B cell (primary cell): ENCODE measurements around the gene NOD2. TPM values are rescaled to one million over a fixed set of nuclear protein-coding genes. Genes with fewer than 3 reads are reported as not detected.

Experiments
- ATAC-seq: fragments of 200-7000 bp; cut with Tn5 transposase; one replicate; pipeline ENCODE4 v1.10.0; 2021; ENCODE audit warnings: low read depth, mild to moderate bottlenecking, moderate number of reproducible peaks, moderate library complexity
- CTCF ChIA-PET: fragments of 350-600 bp; sonication (Branson Sonifier 250); formaldehyde crosslinking; loops from one replicate; lab custom pipeline; 2021; ENCODE audit warnings: antibody characterized with exemption, inconsistent platforms; lab: Charles Lee
- POLR2A ChIA-PET: fragments of 350-600 bp; sonication (Branson Sonifier 250); formaldehyde crosslinking; loops from one replicate; lab custom pipeline; 2021; ENCODE audit warnings: antibody characterized with exemption; lab: Charles Lee
- DNase-seq: peaks from one replicate; pipeline ENCODE4 v3.0.0; 2013
- H2AFZ ChIP-seq: 2 replicates; pipeline ENCODE4 v1.6.1; 2012; ENCODE audit warnings: mild to moderate bottlenecking, low read depth, low read length; ENCODE audit not compliant: insufficient read depth, poor library complexity, severe bottlenecking
- H3K27ac ChIP-seq, 2 donors: 1 replicate in 1 of 2; 2 replicates in 1 of 2; pipeline ENCODE4 v1.5.1; 2012 to 2013; ENCODE audit warnings: low read length in 2 of 2, mild to moderate bottlenecking in 2 of 2, moderate library complexity in 1 of 2
- H3K27me3 ChIP-seq, 4 experiments: fragments of 200-600 bp in 1 of 4; sonication (generic) in 1 of 4; replicated peaks in 1 of 4; 1 replicate in 2 of 4; 2 replicates in 2 of 4; pipeline versions ENCODE4 v1.6.1 to v1.7.0; 2013 to 2016; ENCODE audit warnings: low read length in 3 of 4, mild to moderate bottlenecking in 2 of 4, mixed read lengths in 1 of 4, moderate library complexity in 1 of 4; ENCODE audit not compliant: insufficient read depth in 4 of 4, control insufficient read depth in 3 of 4; ENCODE audit errors: control extremely low read depth in 1 of 4
- H3K36me3 ChIP-seq, 2 experiments: replicated peaks in 1 of 2; 1 replicate in 1 of 2; 2 replicates in 1 of 2; pipeline versions ENCODE4 v1.6.1 to v1.7.1; 2013; ENCODE audit warnings: low read length in 1 of 2; ENCODE audit not compliant: insufficient read depth in 2 of 2, control insufficient read depth in 1 of 2; ENCODE audit errors: control extremely low read depth in 1 of 2, extremely low read depth in 1 of 2
- H3K4me1 ChIP-seq, 2 donors: fragments of 200-600 bp in 1 of 2; sonication (generic) in 1 of 2; 1 replicate in 1 of 2; 2 replicates in 1 of 2; pipeline versions ENCODE4 v1.5.1 to v1.6.1; 2013 to 2017; ENCODE audit warnings: low read length in 2 of 2; ENCODE audit not compliant: control insufficient read depth in 2 of 2, insufficient read depth in 2 of 2
- H3K4me2 ChIP-seq: replicated peaks from 2 replicates; pipeline ENCODE3; 2012; ENCODE audit warnings: mild to moderate bottlenecking, low read depth, low read length; ENCODE audit not compliant: poor library complexity, severe bottlenecking
- H3K4me3 ChIP-seq, 5 experiments: fragments of 200-600 bp in 1 of 5; sonication (generic) in 1 of 5; 1 replicate in 3 of 5; 2 replicates in 2 of 5; pipeline versions ENCODE4 v1.5.1 to v1.7.0; 2011 to 2016; ENCODE audit warnings: low read length in 4 of 5, mild to moderate bottlenecking in 4 of 5, low read depth in 2 of 5, control low read depth in 1 of 5, moderate library complexity in 1 of 5; ENCODE audit not compliant: insufficient read depth in 1 of 5; ENCODE audit errors: control extremely low read depth in 1 of 5, extremely low read depth in 1 of 5
- H3K79me2 ChIP-seq: fragments of 200-600 bp; sonication (generic); one replicate; pipeline ENCODE4 v1.6.0; 2016; ENCODE audit warnings: low read length; ENCODE audit not compliant: control insufficient read depth, insufficient read depth
- H3K9ac ChIP-seq: fragments of 200-600 bp; sonication (generic); 2 replicates; pipeline ENCODE4 v1.6.1; 2017; ENCODE audit warnings: mild to moderate bottlenecking, low read length, moderate library complexity
- H3K9me3 ChIP-seq, 3 donors: one replicate each; pipeline versions ENCODE4 v1.6.1 to v1.7.1; 2013; ENCODE audit warnings: low read length in 2 of 3; ENCODE audit not compliant: control insufficient read depth in 2 of 3, insufficient read depth in 1 of 3; ENCODE audit errors: control extremely low read depth in 1 of 3
- H4K20me1 ChIP-seq: 2 replicates; pipeline ENCODE4 v1.6.0; 2012; ENCODE audit warnings: mild to moderate bottlenecking, low read length; ENCODE audit not compliant: insufficient read depth, control insufficient read depth, poor library complexity, severe bottlenecking
- H3K27ac Mint-ChIP-seq: one replicate; pipeline ENCODE4 v1.8.0; 2021; ENCODE audit warnings: mixed read lengths
- H3K27me3 Mint-ChIP-seq: one replicate; pipeline ENCODE4 v1.8.0; 2021; ENCODE audit warnings: mixed read lengths
- H3K4me1 Mint-ChIP-seq: one replicate; pipeline ENCODE4 v1.8.0; 2021; ENCODE audit warnings: mixed read lengths
- H3K4me3 Mint-ChIP-seq: one replicate; pipeline ENCODE4 v1.8.0; 2021; ENCODE audit warnings: mixed read lengths
- H3K9me3 Mint-ChIP-seq: one replicate; pipeline ENCODE4 v1.8.0; 2022; ENCODE audit warnings: mixed read lengths; ENCODE audit not compliant: insufficient read depth
- EZH2 ChIP-seq: IDR thresholded peaks from 2 replicates; pipeline ENCODE4 v1.6.1; 2012; ENCODE audit warnings: borderline replicate concordance, low read depth, mild to moderate bottlenecking, moderate library complexity, low read length; ENCODE audit not compliant: insufficient read depth, poor library complexity, severe bottlenecking
- WGBS: methylation state at CpG from one replicate; pipeline ENCODE4 v1.1.5; 2013; ENCODE audit warnings: missing lambda C conversion rate; ENCODE audit not compliant: insufficient coverage; 5-methylcytosine and 5-hydroxymethylcytosine counted together
- intact Hi-C: fragments of 100-400 bp; cut with micrococcal nuclease; formaldehyde crosslinking; loops from one replicate; pipeline ENCODE4 v1.10.0; 2022
- polyA minus RNA-seq: library from RNA; depleted of rRNA, polyadenylated mRNA; stranded (reverse); fragments of >200 nt; gene quantifications from 2 replicates; pipeline ENCODE4 v1.2.3, GENCODE V29; 2012
- polyA plus RNA-seq: library from polyadenylated mRNA; depleted of rRNA; stranded (reverse); fragments of >200 nt; gene quantifications from 2 replicates; pipeline ENCODE4 v1.2.3, GENCODE V29; 2012
- total RNA-seq, 2 donors: library from RNA; stranded (reverse); fragments of 120-200 nt in 1 of 2; gene quantifications; 1 replicate in 1 of 2; 2 replicates in 1 of 2; pipeline versions ENCODE4 v1.2.3 to v1.2.4, GENCODE V29; 2013 to 2022
- TF ChIP-seq, protein P1 (sequence below): fragments of 200-600 bp; IDR thresholded peaks from one replicate; pipeline ENCODE4 v1.8.0; 2022; ENCODE audit warnings: antibody characterized with exemption, mild to moderate bottlenecking

The NOD2 gene
- total RNA-seq (1.8 and 2.9 TPM in 2 replicates), polyA plus RNA-seq (1.2 TPM in 2 replicates), polyA minus RNA-seq (1.7 and 4.4 TPM in 2 replicates)
- 0.98 TPM for total RNA-seq (2013)

DNA sequence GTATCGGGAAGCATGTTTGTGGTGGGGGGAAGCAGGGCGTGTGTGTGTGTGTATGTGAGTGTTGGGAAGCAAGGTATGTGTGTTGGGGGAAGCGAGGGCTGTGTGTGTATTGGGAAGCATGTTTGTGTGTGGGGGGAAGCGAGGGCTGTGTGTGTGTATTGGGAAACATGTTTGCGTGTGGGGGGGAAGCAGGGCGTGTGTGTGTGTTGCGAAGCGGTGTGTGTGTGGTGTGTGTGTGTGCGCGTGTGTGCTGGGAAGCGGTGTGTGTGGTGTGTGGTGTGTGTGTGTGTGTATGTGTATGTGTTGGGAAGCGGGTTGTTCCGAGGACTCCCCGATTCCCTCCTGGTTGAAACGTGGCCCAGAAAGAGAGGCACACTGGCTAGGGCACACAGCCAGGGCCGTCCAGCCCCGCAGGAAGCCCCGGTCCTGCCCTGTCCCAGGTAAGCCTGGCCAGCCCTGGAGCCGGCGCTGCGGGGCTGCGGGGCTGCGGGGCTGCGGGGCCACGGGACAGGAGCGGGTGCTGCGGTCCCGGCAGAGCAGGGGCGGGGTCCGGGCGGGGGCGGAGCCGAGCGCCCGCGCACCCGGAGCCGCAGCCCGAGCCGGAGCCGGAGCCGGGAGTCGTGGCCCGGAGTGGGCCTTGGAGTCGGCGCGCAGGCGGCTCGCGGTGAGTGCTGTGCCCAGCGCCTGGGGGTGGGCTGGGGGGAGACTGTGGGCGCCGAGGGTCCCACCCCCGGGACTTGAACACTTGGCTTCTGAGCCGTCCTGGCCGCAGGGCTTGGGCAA lies at the start of gene NOD2:
Gene NOD2, plus strand, starts transcription at position 608 of the 783 bp plus-strand sequence. CDS start 5,890 bp downstream, outside the sequence.
- Histone ChIP-seq H3K9me3 (no peaks in the 10 kb centered on the region), H3K4me2 (peak within 1 kb of the TSS; percentile 82), H3K4me1 (peaks cover 37 to 38% of the 10 kb centered on the region in 2 donors), H3K36me3 (no peaks in the 10 kb centered on the region), H2AFZ (peak within 1 kb of the TSS; percentile 68), H3K27ac (no peak within 1 kb of the TSS), H3K79me2 (no peaks in the 10 kb centered on the region), H4K20me1 (no peaks in the 10 kb centered on the region), H3K27me3 (no peaks in the 10 kb centered on the region), H3K9ac (peak within 1 kb of the TSS; percentile 65), H3K4me3 (peak within 1 kb of the TSS; percentile 35 to 61 (median 48))
- TF ChIP-seq, protein P1, sequence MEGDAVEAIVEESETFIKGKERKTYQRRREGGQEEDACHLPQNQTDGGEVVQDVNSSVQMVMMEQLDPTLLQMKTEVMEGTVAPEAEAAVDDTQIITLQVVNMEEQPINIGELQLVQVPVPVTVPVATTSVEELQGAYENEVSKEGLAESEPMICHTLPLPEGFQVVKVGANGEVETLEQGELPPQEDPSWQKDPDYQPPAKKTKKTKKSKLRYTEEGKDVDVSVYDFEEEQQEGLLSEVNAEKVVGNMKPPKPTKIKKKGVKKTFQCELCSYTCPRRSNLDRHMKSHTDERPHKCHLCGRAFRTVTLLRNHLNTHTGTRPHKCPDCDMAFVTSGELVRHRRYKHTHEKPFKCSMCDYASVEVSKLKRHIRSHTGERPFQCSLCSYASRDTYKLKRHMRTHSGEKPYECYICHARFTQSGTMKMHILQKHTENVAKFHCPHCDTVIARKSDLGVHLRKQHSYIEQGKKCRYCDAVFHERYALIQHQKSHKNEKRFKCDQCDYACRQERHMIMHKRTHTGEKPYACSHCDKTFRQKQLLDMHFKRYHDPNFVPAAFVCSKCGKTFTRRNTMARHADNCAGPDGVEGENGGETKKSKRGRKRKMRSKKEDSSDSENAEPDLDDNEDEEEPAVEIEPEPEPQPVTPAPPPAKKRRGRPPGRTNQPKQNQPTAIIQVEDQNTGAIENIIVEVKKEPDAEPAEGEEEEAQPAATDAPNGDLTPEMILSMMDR = no peak
- no peak for TF ChIP-seq EZH2
- no peaks in the 10 kb centered on the region for H3K9me3 Mint-ChIP-seq
- 16% methylated on average over 54 of the region's 56 CpGs for WGBS
- peak; percentile 46 for DNase-seq
- intact Hi-C loops = no loop called here
- peak within 1 kb of the TSS; percentile 79 for H3K4me3 Mint-ChIP-seq
- no peaks in the 10 kb centered on the region for H3K27me3 Mint-ChIP-seq
- peak; percentile 44 for ATAC-seq
- ChIA-PET POLR2A (no interaction called here), CTCF (interaction anchor here (1.8 kb wide), 1 partner anchor 10 kb away, joined by 6 read pairs; no protein-coding TSS in a partner anchor)
- H3K27ac Mint-ChIP-seq = peak within 1 kb of the TSS; percentile 33
- peaks cover 48% of the 10 kb centered on the region for H3K4me1 Mint-ChIP-seq

DNA sequence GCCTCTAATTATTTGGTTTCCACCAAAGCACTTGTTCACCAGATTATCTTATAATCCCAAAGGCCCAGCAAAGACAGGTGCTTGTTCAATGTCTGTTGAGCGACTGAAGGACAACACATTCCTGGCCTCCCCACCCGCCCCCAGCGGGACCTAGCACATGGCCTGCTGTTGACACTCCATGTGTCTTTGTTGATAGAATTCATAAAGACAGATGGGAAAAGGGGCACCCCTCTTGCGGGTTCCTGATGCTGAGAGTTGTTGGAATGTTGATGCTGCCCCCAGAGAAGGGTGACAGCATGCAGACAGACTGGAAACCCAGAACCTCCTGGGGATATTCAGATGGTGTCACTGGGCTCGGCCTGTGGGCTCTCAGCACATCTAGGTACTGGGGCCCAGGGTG lies 49.2 kb upstream of the NOD2 start:
- Histone ChIP-seq H3K27ac (no peak overlapping the region), H3K36me3 (no peaks in the 10 kb centered on the region), H3K27me3 (peaks cover 0 to 6% (median 0%) of the 10 kb centered on the region in 4 experiments), H3K4me1 (no peaks in the 10 kb centered on the region), H2AFZ (peak overlapping the region; percentile 15), H3K4me3 (no peak overlapping the region), H3K4me2 (no peak overlapping the region), H3K9ac (no peak overlapping the region), H3K9me3 (no peaks in the 10 kb centered on the region), H4K20me1 (no peaks in the 10 kb centered on the region), H3K79me2 (no peaks in the 10 kb centered on the region)
- ChIA-PET POLR2A (no interaction called here), CTCF (interaction anchor here (1.0 to 1.6 kb wide), 15 partner anchors 20 to 619 kb away, joined by 3 to 12 read pairs (median 5); partner anchors contain the start of gene CNEP1R1)
- H3K27ac Mint-ChIP-seq = no peak overlapping the region
- TF ChIP-seq EZH2 = no peak
- TF ChIP-seq, protein P1 = no peak
- ATAC-seq (no peak), DNase-seq (no peak)
- no peaks in the 10 kb centered on the region for H3K9me3 Mint-ChIP-seq
- H3K27me3 Mint-ChIP-seq = peaks cover 16% of the 10 kb centered on the region
- no peak overlapping the region for H3K4me3 Mint-ChIP-seq
- intact Hi-C loops = loop anchor here (1.0 to 10.0 kb wide), 2 partner anchors 289 to 430 kb away; no protein-coding TSS in a partner anchor
- H3K4me1 Mint-ChIP-seq = no peaks in the 10 kb centered on the region
- 98% methylated on average over 5 of the region's 5 CpGs for WGBS
